ENCODE data around the gene ANKMY1.

Gene ANKMY1

GRCh38 chr2:240520130-240520973 lies 37.4 kb downstream of the ANKMY1 start:
- DNase-seq (ENCODE audit: low spot score), result no peak

- no peak for DNase-seq (ENCODE audit: low spot score)
Observed at GRCh38 chr2:240519396-240520129, 38.2 kb downstream of the ANKMY1 start.

- no peak for DNase-seq (ENCODE audit: low spot score)
Observed at GRCh38 chr2:240518981-240519380, 38.8 kb downstream of the ANKMY1 start.

GRCh38 chr2:240517342-240517741 lies 40.4 kb downstream of the ANKMY1 start:
- DNase-seq (ENCODE audit: low spot score), result no peak

- DNase-seq (ENCODE audit: low spot score), result no peak
Observed at GRCh38 chr2:240514631-240515030, 43.2 kb downstream of the ANKMY1 start.

DNA sequence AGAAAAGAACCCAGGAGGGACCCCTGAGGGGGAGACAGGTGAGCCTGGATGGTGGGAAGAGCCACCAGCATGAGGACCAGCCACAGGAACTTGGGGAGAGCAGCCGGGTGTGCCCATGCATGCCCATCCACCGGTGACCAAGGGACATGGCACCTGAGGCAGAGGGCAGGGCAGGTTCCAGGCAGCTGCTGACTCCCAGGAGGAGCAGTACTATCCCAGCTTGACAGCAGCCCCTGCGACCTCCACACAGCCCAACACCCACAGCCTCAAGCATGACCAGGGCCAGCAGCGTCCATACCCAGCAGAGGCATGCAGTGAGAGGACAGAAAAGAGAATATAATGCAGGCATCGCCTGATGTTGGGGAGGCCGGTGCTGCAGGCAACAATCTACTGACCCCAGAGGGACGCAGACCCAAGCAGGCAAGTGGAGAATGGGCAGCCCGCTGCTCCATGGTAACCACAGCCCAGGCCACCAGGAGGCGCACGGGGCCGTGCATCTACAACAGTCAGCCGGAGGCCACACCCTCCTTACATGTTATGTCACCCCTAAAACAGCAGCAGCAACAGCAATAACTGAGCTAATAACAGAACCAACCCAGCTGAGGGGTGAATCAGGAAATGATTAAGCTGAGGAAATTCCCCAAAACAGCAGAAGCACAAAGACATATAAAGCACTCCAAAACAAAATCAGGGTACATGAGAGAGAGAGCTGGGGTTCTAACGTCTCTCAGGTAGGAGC lies 44.1 kb downstream of the ANKMY1 start:
- peak; percentile 91 for DNase-seq (ENCODE audit: low spot score)

DNA sequence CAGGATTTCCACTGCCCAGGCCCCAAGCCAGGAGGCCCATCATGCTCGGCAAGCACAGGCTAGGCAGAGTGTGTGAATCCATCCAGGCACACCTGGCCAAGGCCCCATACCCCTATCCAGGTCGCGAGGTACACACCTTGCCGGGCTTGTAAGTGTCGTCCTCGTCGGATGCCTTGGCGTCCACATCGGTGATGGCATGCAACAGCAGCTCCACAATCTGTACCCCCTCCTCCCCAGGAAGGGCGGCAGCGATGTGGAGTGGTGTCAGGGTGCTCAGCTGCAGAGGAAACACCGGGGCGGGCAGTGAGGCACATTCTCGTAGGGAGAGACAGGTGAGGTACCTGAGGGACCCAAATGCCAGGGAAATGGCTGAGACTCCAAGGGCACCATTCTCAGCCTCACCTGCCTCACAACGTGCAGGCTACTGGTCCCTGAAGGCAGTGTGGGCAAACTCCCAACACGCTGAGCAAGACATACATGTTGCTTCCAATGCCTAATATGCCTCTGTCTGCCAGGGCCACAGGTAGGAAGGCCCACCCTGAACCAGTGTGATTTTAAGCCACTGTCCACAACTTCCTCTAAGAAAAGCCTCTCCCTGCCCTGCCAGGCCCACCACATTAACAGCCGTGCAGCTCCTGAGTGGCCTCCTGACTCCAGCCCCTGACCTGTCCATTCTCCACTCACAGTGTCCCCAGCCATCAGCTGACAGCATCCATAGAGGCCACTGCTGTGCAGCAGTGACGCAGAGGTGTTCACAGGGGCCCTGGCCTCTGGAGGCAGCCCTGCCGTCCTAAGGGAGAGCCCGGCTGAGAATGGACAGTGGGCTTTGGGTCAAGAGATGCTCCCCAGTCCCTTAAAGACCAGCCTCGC lies 44.9 kb downstream of the ANKMY1 start:
- no peak for DNase-seq (ENCODE audit: low spot score)

GRCh38 chr2:240512109-240512485 lies 45.7 kb downstream of the ANKMY1 start:
- DNase-seq (ENCODE audit: low spot score), result no peak

- no peak for DNase-seq (ENCODE audit: low spot score)
Observed at GRCh38 chr2:240511351-240512108, 46.3 kb downstream of the ANKMY1 start.

DNA sequence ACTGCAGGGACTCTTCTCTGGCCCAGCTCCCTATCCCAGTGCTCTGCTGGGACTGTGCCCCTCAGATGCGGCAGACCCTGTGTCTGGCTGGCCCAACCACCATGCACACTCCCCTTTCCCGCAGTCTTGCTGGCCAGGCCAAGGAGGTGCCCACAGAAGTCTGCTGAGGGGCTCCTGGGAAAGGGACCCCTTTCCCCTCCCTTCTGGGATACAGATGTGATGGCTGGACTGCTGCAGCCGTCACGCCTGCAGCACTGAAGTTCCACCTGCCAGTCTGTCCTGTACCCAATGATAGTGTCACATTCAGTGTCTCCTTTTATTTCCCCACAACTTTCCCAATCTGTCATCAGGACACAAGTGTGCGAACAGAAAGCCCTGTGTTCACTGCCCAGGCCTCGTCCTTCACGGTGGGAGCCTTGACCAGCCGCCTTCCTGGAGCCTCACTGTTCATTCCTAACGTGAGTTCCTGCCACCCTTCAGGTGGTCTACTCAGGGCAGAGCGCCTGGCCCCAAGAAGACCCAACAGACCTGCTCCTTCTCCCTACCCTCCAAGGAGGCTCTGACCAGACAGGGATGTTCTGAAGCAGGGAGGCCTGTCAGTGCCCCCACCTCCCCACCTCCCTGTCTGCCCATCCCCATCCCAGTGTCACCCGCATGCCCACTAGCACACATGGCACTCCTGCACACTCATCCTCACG lies 47.1 kb downstream of the ANKMY1 start:
- DNase-seq (ENCODE audit: low spot score), result no peak

DNA sequence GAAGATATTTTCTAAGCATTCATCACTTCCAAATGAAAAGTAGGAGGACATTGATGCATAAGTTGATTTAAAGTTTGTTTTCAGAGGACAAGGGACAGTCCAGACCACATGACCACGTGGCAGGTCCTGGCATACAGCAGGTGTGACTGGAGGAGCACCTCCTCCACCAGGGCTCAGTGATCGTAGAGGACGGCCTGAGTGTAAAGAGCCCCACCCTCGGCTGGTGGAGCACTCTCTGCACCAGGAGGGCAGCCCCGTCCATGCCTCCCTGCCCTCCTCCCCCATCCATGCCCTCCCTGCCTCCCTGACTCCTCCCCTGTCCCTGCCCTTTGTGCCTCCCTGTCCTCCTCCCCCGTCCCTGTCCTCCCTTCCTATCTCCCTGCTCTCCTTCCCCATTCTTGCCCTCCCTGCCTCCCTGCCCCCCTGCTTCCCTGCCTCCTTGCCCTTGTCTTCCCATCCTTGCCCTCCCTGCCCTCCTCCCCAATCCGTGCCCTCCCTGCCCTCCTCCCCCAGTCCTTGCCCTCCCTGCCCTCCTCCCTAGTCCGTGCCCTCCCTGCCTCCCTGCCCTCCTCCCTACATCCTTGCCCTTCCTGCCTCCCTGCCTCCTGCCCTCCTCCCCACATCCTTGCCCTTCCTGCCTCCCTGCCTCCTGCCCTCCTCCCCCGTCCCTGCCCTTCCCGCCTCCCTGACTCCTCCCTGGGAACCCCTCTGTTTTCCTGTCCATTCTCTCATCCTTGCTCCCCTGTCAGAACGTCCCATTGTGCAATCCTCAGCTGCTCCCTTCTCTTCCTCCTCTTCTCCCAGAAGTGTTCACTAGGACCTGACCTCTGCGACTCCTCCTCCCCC lies 47.9 kb downstream of the ANKMY1 start:
- no peak for DNase-seq (ENCODE audit: low spot score)

DNA sequence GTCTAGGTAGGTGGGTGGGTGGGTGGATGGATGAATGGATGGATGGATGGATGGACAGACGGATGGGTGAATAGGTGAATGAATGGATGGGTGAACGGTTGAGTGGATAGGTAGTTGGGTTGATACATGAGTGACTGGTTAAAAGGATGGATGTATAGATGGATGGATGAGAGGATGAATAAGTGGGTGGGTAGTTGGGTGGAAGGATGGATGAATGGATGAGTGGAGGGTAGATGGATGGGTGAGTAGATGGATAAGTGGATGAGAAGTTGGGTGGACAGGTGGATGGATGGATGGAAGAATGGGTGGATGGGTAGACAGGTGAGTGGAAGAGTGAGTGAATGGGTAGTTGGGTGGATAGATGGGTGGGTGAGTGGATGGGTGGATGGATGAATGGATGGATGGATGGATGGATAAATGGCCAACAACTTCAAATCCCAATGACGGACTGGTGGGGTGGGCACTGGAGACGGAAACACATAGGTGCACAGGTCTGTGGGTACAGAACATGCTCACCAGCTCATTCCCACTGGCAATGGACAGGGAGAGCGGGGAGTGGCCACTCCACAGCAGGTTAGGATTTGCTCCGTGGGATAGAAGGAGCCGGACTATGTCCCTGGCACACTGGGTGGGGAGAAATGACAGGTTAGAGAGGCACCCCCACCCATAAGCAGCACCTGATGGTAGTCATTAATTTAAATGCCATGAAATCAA lies 48.8 kb downstream of the ANKMY1 start:
- DNase-seq (ENCODE audit: low spot score), result no peak

DNA sequence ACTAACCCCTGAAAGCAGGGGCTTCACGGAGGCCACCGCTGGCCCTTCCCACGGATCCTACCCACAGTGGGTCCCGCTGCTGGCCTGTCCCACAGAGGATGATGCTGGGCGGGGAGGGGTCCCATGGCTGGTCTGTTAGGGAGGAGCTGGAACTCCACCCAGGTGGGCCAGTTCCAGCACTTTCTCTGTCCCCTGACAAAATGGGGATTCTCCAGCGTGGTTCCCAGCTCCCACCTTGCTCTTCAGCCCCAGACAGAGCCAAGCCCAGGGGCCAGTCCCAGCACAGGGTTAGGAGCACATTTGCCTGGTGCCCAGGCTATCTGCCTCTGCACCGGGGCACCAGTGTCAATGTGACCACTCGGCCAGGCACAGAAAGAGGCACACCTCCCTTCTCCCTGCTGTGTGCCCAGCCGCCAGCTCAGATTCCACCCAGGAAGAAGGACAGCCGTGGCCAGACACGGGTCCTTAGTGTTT lies 50.0 kb downstream of the ANKMY1 start:
- DNase-seq (ENCODE audit: low spot score), result no peak

GRCh38 chr2:240507060-240507777 lies 50.6 kb downstream of the ANKMY1 start:
- DNase-seq (ENCODE audit: low spot score), result no peak

DNA sequence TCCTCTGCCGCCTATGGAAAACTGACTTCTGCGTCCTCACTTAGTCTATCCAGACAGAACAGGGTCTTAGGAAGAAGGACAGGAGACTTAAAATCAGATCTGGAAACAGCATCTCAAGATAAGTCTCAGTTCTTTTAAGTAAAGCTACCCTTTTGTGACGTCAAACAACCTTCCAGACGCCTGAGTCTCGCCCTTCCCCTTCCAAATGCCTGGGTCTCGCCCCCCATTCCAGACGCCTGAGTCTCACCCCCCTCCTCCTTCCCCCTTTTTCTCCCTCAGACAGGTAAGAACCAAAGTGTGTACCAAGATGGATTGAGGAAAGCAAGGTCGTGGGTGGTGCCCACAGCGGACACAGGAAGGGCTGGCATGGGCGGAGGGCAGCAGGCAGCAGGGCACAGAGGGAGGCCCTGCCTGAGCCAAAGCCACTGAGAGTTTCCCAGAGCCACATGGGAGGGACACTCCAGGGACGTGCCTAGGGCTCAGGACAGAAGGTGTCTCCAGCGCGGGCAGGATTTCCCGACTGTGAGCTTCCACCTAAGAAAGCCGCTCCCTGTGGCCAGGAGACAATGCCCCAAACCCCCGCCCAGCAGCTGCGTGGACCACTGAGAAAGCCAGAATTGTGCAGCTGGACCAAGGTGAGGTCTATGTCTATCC lies 51.3 kb downstream of the ANKMY1 start:
- no peak for DNase-seq (ENCODE audit: low spot score)

DNA sequence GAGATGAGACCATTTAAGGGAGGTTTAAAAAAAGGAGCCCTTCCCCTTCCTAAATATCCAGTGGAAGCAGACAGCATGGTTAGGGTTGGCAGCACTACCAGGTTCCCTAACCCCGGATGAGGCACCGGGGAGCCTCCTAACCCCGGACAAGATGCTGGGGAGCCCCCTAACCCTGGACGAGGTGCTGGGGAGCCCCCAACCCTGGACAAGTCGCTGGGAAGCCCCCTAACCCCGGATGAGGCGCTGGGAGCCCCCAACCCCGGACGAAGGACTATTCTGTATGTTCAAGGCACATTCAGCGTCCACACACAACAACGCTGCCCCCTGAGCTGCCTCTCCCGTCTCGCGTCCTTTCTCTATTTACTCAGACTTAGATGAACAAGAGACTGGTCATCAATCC lies 51.9 kb downstream of the ANKMY1 start:
- no peak for DNase-seq (ENCODE audit: low spot score)

- no peak for DNase-seq (ENCODE audit: low spot score)
Observed at GRCh38 chr2:240503848-240504247, 53.9 kb downstream of the ANKMY1 start.
